HepG2 (cell line): Measurements from ENCODE around the gene NUP133. TPM values are rescaled to one million over a fixed set of nuclear protein-coding genes. Genes with fewer than 3 reads are reported as not detected.

Experiments used
- ATAC-seq: fragments of 200-7000 bp; cut with Tn5 transposase; 3 replicates; pipeline ENCODE4 v1.9.1; 2020; ENCODE audit warnings: mild to moderate bottlenecking, moderate library complexity
- BruUV-seq: library from RNA; stranded (reverse); fragments of 400-500 nt; replicated peaks from 2 replicates; lab custom pipeline; 2021; lab: Mats Ljungman, UMichigan
- CTCF ChIA-PET: fragments of 300-600 bp; formaldehyde crosslinking; extraction: SDS; loops from one replicate; lab custom pipeline; 2021; ENCODE audit warnings: low total read pairs, inconsistent platforms, low intra/inter-chr PET ratio; lab: Yijun Ruan, JAX
- POLR2A ChIA-PET: fragments of 350-600 bp; sonication (Branson Sonifier 250); formaldehyde crosslinking; loops from one replicate; lab custom pipeline; 2020; ENCODE audit warnings: antibody characterized with exemption, inconsistent platforms; lab: Yijun Ruan, JAX
- DNase-seq: peaks from one replicate; pipeline ENCODE4 v3.0.0-alpha.2; 2015; ENCODE audit warnings: low spot score
- FAIRE-seq: peaks from 3 replicates; lab custom pipeline; 2011; peaks lifted over from hg19 to GRCh38; lab: Jason Lieb, UNC
- H2AFZ ChIP-seq: one replicate; pipeline ENCODE4 v1.6.1; 2011; ENCODE audit warnings: low read length, inconsistent platforms
- H3K27ac ChIP-seq: fragments of 300-600 bp; 3 replicates; pipeline ENCODE4 v1.8.0; 2011; ENCODE audit warnings: mixed run types, mild to moderate bottlenecking, mixed read lengths, low read length, inconsistent platforms; ENCODE audit not compliant: insufficient read depth; ENCODE audit errors: extremely low read length
- H3K27me3 ChIP-seq, 2 experiments: fragments of 200-600 bp in 1 of 2; 2 replicates in 1 of 2; 3 replicates in 1 of 2; pipeline versions ENCODE4 v1.6.0 to v1.8.0; 2011; ENCODE audit warnings: low read length in 2 of 2, mild to moderate bottlenecking in 2 of 2, moderate library complexity in 2 of 2, inconsistent platforms in 1 of 2; ENCODE audit not compliant: insufficient read depth in 2 of 2, control insufficient read depth in 1 of 2
- H3K36me3 ChIP-seq, 2 experiments: fragments of 200-600 bp in 1 of 2; replicated peaks in 1 of 2; 2 replicates in 1 of 2; 3 replicates in 1 of 2; pipeline versions ENCODE4 v1.5.1 to v1.8.0; 2011; ENCODE audit warnings: low read length in 2 of 2, inconsistent platforms in 1 of 2; ENCODE audit not compliant: insufficient read depth in 2 of 2, control insufficient read depth in 1 of 2
- H3K4me1 ChIP-seq: 2 replicates; pipeline ENCODE4 v1.5.1; 2012; ENCODE audit warnings: low read length, inconsistent platforms; ENCODE audit not compliant: insufficient read depth
- H3K4me2 ChIP-seq: 2 replicates; pipeline ENCODE4 v1.6.0; 2011; ENCODE audit warnings: low read depth, low read length, inconsistent platforms
- H3K4me3 ChIP-seq, 3 experiments: fragments of 200-600 bp in 1 of 3; sonication (generic), shearing (Covaris generic) in 1 of 3; replicated peaks in 1 of 3; 2 replicates each; pipeline ENCODE4 v1.5.1; 2011 to 2016; ENCODE audit warnings: low read length in 3 of 3, inconsistent platforms in 2 of 3, low read depth in 2 of 3, mild to moderate bottlenecking in 2 of 3, control low read depth in 1 of 3, mixed read lengths in 1 of 3; ENCODE audit not compliant: insufficient read depth in 1 of 3
- H3K79me2 ChIP-seq: one replicate; pipeline ENCODE4 v1.6.1; 2011; ENCODE audit warnings: low read length, inconsistent platforms; ENCODE audit not compliant: insufficient read depth
- H3K9ac ChIP-seq: 2 replicates; pipeline ENCODE4 v1.6.0; 2011; ENCODE audit warnings: mild to moderate bottlenecking, low read depth, low read length, inconsistent platforms; ENCODE audit not compliant: insufficient read depth
- H3K9me3 ChIP-seq: 2 replicates; pipeline ENCODE4 v1.5.1; 2012; ENCODE audit warnings: mild to moderate bottlenecking, low read length
- H4K20me1 ChIP-seq: 2 replicates; pipeline ENCODE4 v1.6.0; 2011; ENCODE audit warnings: inconsistent platforms, mild to moderate bottlenecking, low read length, moderate library complexity; ENCODE audit not compliant: insufficient read depth
- HES4 ChIP-seq: sonication (generic); formaldehyde crosslinking; IDR thresholded peaks from 2 replicates; pipeline ENCODE4 v1.9.0; 2021; ENCODE audit warnings: mild to moderate bottlenecking, missing genetic modification reagents, borderline replicate concordance
- HMG20B ChIP-seq: conservative IDR thresholded peaks from 2 replicates; pipeline ENCODE4 v1.6.1; 2016; ENCODE audit warnings: missing genetic modification reagents, missing compliant biosample characterization
- NR2F6 ChIP-seq, 2 experiments: IDR thresholded peaks; 2 replicates each; pipeline ENCODE4 v1.6.1; 2016; ENCODE audit warnings: antibody characterized with exemption in 1 of 2, mild to moderate bottlenecking in 1 of 2
- SOX13 ChIP-seq, 3 experiments: fragments of 450-650 bp in 1 of 3; sonication (generic) in 1 of 3; formaldehyde crosslinking in 1 of 3; IDR thresholded peaks in 2 of 3; conservative IDR thresholded peaks in 1 of 3; 2 replicates each; pipeline versions ENCODE4 v1.5.0 to v1.6.1; 2016 to 2020; ENCODE audit warnings: antibody characterized with exemption in 1 of 3, mild to moderate bottlenecking in 1 of 3, missing compliant biosample characterization in 1 of 3, missing genetic modification reagents in 1 of 3, moderate library complexity in 1 of 3
- STAG1 ChIP-seq: sonication (generic); formaldehyde crosslinking; IDR thresholded peaks from 2 replicates; pipeline ENCODE4 v1.4.0; 2020; ENCODE audit warnings: missing genetic modification reagents
- ZNF234 ChIP-seq: sonication (generic); formaldehyde crosslinking; conservative IDR thresholded peaks from 2 replicates; pipeline ENCODE4 v1.5.1; 2020; ENCODE audit warnings: mild to moderate bottlenecking, missing genetic modification reagents
- ZNF235 ChIP-seq: sonication (generic); formaldehyde crosslinking; IDR thresholded peaks from 2 replicates; pipeline ENCODE4 v1.8.1; 2023; ENCODE audit warnings: mild to moderate bottlenecking, missing genetic modification reagents, borderline replicate concordance
- WGBS: methylation state at CpG from one replicate; pipeline ENCODE4 v1.1.6; 2017; ENCODE audit warnings: low lambda C conversion rate; 5-methylcytosine and 5-hydroxymethylcytosine counted together
- in situ Hi-C: cut with HindIII; loops from 2 replicates; pipeline ENCODE4 v1.10.0; 2017; ENCODE audit warnings: low pct_unique_long_range_greater_than_20kb; ENCODE audit not compliant: extremely low pct_ligation_motif_present
- intact Hi-C: fragments of 100-400 bp; cut with micrococcal nuclease; formaldehyde crosslinking; loops from one replicate; pipeline ENCODE4 v1.10.0; 2022; ENCODE audit not compliant: unreplicated experiment
- polyA plus RNA-seq, 8 experiments: library from polyadenylated mRNA; depleted of rRNA in 3 of 8; stranded (reverse) in 7 of 8; unstranded in 1 of 8; fragments of >200 nt; fragmentation: Illumina TruSeq in 4 of 8; extraction: Trizol in 4 of 8; gene quantifications; 2 replicates each; pipeline versions ENCODE4 v1.2.1 to v1.2.3, GENCODE V29; 2011 to 2016; ENCODE audit warnings: low read depth in 4 of 8, missing spikeins in 1 of 8, mixed read lengths in 1 of 8; ENCODE audit not compliant: insufficient read depth in 1 of 8
- total RNA-seq, 5 experiments: library from RNA; depleted of rRNA; stranded (reverse); fragments of >200 nt; fragmentation: Illumina TruSeq; extraction: Trizol; gene quantifications; 2 replicates each; pipeline ENCODE4 v1.2.3, GENCODE V29; 2016; ENCODE audit warnings: low read depth in 1 of 5
- TF ChIP-seq, protein P1 (sequence below): sonication (generic); formaldehyde crosslinking; IDR thresholded peaks from 2 replicates; pipeline ENCODE4 v1.4.0; 2020; ENCODE audit warnings: missing genetic modification reagents
- TF ChIP-seq, protein P2 (sequence below): sonication (generic); formaldehyde crosslinking; IDR thresholded peaks from 2 replicates; pipeline ENCODE4 v1.8.1; 2023; ENCODE audit warnings: mild to moderate bottlenecking, missing genetic modification reagents

Gene NUP133
- total and polyA plus RNA-seq, 2 of the 13 experiments (the other 11 are each of a cell fraction or from before 2014, with no cell fraction given), result 17.7 to 45.6 TPM

DNA sequence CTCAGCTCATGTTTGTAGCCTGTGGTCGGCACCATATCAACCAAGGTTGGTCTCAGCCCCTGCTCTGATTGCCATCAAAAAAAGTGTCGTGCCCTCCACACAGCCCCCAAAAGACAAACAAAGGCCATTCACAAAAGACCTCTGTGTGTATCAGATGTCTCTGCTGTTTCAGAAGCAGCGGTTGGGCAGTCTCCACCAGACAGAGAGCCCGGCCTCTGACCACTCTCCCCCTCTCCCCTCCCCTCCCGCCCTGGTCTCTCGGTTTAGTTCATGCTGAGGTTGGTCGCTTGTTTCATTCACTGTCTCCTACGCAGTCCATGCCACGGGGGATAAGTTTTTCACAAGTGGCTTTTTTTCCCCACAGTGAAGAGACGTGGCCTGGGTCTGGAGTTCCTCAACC, 101.3 kb downstream of the NUP133 start (continued):
- TF ChIP-seq SOX13 (IDR thresholded peaks at IDR 0.05), result no peak
- peak in 1 of 2 experiments; percentile 72; a peak in 2 of 4 replicates for TF ChIP-seq SOX13 (CRISPR knock-in tag; conservative IDR thresholded peaks at IDR 0.05 in 1 of 2, IDR thresholded peaks at IDR 0.05 in 1 of 2)
- TF ChIP-seq NR2F6 (IDR thresholded peaks at IDR 0.05), result no peak; the same call in 1 of the 2 replicates
- TF ChIP-seq NR2F6 (CRISPR knock-in tag; IDR thresholded peaks at IDR 0.05), result 0 out of 2 replicates have a peak, but pooled peaks have one; percentile 25
- TF ChIP-seq, protein P1, sequence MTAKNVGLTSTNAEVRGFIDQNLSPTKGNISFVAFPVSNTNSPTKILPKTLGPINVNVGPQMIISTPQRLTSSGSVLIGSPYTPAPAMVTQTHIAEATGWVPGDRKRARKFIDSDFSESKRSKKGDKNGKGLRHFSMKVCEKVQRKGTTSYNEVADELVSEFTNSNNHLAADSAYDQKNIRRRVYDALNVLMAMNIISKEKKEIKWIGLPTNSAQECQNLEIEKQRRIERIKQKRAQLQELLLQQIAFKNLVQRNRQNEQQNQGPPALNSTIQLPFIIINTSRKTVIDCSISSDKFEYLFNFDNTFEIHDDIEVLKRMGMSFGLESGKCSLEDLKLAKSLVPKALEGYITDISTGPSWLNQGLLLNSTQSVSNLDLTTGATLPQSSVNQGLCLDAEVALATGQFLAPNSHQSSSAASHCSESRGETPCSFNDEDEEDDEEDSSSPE (CRISPR knock-in tag), result no peak
- TF ChIP-seq HMG20B (CRISPR knock-in tag), result 0 out of 2 replicates have a peak, but pooled peaks have one; percentile 42
- TF ChIP-seq ZNF234 (CRISPR knock-in tag), result no peak
- TF ChIP-seq, protein P2, sequence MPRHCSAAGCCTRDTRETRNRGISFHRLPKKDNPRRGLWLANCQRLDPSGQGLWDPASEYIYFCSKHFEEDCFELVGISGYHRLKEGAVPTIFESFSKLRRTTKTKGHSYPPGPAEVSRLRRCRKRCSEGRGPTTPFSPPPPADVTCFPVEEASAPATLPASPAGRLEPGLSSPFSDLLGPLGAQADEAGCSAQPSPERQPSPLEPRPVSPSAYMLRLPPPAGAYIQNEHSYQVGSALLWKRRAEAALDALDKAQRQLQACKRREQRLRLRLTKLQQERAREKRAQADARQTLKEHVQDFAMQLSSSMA (CRISPR knock-in tag), result no peak
- TF ChIP-seq HES4, result no peak

DNA sequence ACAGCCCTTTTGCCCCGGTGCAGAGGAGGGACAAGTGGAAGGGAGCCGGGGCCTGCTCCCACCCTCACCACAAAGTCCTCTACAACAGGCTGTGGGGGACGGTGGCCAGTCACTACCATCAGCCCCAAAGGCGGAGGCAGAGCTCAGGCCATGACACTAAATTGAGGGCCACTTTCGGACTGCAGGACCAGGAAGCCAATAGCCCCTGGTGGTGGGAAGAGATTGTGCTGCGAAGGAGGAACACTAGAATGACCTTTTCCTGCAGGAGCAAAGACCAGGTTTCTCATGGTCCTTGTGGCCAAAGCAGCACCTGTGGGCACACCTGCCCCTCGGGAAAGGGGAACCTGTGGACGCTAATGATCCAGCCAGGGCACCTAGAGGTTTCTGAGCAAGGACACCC, 104.6 kb downstream of the NUP133 start:
- intact Hi-C loops (no loop called here), in situ Hi-C loops (no loop called here)
- Histone ChIP-seq H3K27ac (no peak overlapping the region), H3K4me2 (peak overlapping the region; percentile 8; the same call in 1 of the 2 replicates), H3K4me3 (no peak overlapping the region), H3K79me2 (no peaks in the 10 kb centered on the region), H3K27me3 (no peaks in the 10 kb centered on the region; a peak in 2 of 5 replicates), H3K4me1 (peaks cover 54% of the 10 kb centered on the region), H3K9me3 (no peaks in the 10 kb centered on the region), H3K9ac (no peak overlapping the region), H4K20me1 (no peaks in the 10 kb centered on the region), H2AFZ (no peak overlapping the region), H3K36me3 (no peaks in the 10 kb centered on the region)
- 32% methylated on average over 8 of the region's 8 CpGs for WGBS
- ChIA-PET CTCF (no interaction called here), POLR2A (no interaction called here)
- FAIRE-seq (no peak), DNase-seq (no peak), ATAC-seq (peak; percentile 54)
- no TSS peak for BruUV-seq
- TF ChIP-seq STAG1 (CRISPR knock-in tag) (peak; percentile 9; the same call in 1 of the 2 replicates), ZNF235 (CRISPR knock-in tag) (no peak)
